Loucy (cell line): ENCODE results near the gene DPM1.

Experiments
- H2AFZ ChIP-seq: fragments of 200-600 bp; sonication (generic); 2 replicates; pipeline ENCODE4 v1.6.0; 2016; ENCODE audit warnings: antibody characterized with exemption, mild to moderate bottlenecking, low read length, moderate library complexity
- H3F3A ChIP-seq: fragments of 200-600 bp; 2 replicates; pipeline ENCODE4 v1.6.0; 2016; ENCODE audit warnings: antibody characterized with exemption, low read depth, mild to moderate bottlenecking
- H3K27me3 ChIP-seq: fragments of 200-600 bp; sonication (generic); 2 replicates; pipeline ENCODE4 v1.6.1; 2014; ENCODE audit warnings: low read length, mild to moderate bottlenecking; ENCODE audit not compliant: insufficient read depth, poor library complexity, severe bottlenecking
- H3K36me3 ChIP-seq: fragments of 200-600 bp; sonication (generic); 2 replicates; pipeline ENCODE4 v1.6.1; 2016; ENCODE audit warnings: low read length; ENCODE audit not compliant: insufficient read depth
- H3K4me1 ChIP-seq: fragments of 200-600 bp; sonication (generic); 2 replicates; pipeline ENCODE4 v1.5.1; 2014; ENCODE audit warnings: low read length, mild to moderate bottlenecking; ENCODE audit not compliant: insufficient read depth, poor library complexity, severe bottlenecking
- H3K4me2 ChIP-seq: fragments of 200-600 bp; sonication (generic); 2 replicates; pipeline ENCODE4 v1.6.0; 2014; ENCODE audit warnings: antibody characterized with exemption, low read length, low read depth, mild to moderate bottlenecking; ENCODE audit not compliant: poor library complexity, severe bottlenecking
- H3K4me3 ChIP-seq: fragments of 200-600 bp; sonication (generic); 2 replicates; pipeline ENCODE4 v1.5.1; 2014; ENCODE audit warnings: low read length, mild to moderate bottlenecking, mixed read lengths; ENCODE audit not compliant: poor library complexity, severe bottlenecking
- H3K79me2 ChIP-seq: fragments of 200-600 bp; sonication (generic); 2 replicates; pipeline ENCODE4 v1.6.1; 2014; ENCODE audit warnings: low read length; ENCODE audit not compliant: insufficient read depth
- H3K9ac ChIP-seq: fragments of 200-600 bp; sonication (generic); 2 replicates; pipeline ENCODE4 v1.6.0; 2014; ENCODE audit warnings: mild to moderate bottlenecking, low read depth, low read length, moderate library complexity; ENCODE audit not compliant: poor library complexity, severe bottlenecking
- H3K9me2 ChIP-seq: fragments of 200-600 bp; sonication (generic); replicated peaks from 2 replicates; pipeline ENCODE4 v1.6.1; 2016; ENCODE audit warnings: low read depth, low read length, mixed read lengths
- H3K9me3 ChIP-seq: fragments of 200-600 bp; sonication (generic); 2 replicates; pipeline ENCODE4 v1.6.1; 2014; ENCODE audit warnings: mild to moderate bottlenecking, antibody characterized with exemption, low read length, low read depth; ENCODE audit not compliant: insufficient read depth
- H4K20me1 ChIP-seq: fragments of 200-600 bp; sonication (generic); 2 replicates; pipeline ENCODE4 v1.6.0; 2014; ENCODE audit warnings: antibody characterized with exemption, low read length, mild to moderate bottlenecking; ENCODE audit not compliant: insufficient read depth, poor library complexity, severe bottlenecking
- EZH2phosphoT487 ChIP-seq: fragments of 200-600 bp; IDR thresholded peaks from 2 replicates; pipeline ENCODE4 v1.6.1; 2018; ENCODE audit warnings: antibody characterized with exemption, mild to moderate bottlenecking, moderate library complexity, borderline replicate concordance
- TF ChIP-seq, protein P1 (sequence below): fragments of 200-600 bp; sonication (generic); conservative IDR thresholded peaks from 2 replicates; pipeline ENCODE4 v1.5.1; 2014; ENCODE audit warnings: mild to moderate bottlenecking, antibody characterized with exemption, low read length

The DPM1 gene

DNA sequence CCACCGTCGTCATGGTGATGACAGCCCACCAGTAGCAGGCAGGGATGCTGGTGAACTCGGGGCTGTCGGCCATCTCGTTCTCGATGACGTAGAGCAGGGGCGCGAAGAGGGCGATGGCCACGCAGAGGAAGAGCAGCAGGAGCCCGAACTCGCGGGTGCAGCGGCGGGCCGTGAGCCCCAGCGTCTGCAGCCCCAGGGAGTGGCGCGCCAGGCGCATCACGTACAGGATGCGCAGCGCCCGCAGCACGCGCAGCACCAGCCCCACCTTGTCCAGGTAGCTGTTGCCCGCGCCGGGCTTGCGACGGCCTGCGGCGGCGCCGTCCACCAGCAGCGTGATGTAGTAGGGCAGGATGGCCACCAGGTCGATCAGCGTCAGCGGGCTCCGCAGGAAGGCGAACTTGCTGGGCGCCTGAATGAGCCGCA is 46.0 kb upstream of the DPM1 start:
- TF ChIP-seq, protein P1, sequence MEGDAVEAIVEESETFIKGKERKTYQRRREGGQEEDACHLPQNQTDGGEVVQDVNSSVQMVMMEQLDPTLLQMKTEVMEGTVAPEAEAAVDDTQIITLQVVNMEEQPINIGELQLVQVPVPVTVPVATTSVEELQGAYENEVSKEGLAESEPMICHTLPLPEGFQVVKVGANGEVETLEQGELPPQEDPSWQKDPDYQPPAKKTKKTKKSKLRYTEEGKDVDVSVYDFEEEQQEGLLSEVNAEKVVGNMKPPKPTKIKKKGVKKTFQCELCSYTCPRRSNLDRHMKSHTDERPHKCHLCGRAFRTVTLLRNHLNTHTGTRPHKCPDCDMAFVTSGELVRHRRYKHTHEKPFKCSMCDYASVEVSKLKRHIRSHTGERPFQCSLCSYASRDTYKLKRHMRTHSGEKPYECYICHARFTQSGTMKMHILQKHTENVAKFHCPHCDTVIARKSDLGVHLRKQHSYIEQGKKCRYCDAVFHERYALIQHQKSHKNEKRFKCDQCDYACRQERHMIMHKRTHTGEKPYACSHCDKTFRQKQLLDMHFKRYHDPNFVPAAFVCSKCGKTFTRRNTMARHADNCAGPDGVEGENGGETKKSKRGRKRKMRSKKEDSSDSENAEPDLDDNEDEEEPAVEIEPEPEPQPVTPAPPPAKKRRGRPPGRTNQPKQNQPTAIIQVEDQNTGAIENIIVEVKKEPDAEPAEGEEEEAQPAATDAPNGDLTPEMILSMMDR: no peak
- TF ChIP-seq EZH2phosphoT487: no peak
- Histone ChIP-seq H4K20me1 (no peaks in the 10 kb centered on the region), H3K4me3 (no peak overlapping the region), H3K4me1 (no peaks in the 10 kb centered on the region), H3K4me2 (no peak overlapping the region), H3K79me2 (no peaks in the 10 kb centered on the region), H2AFZ (no peak overlapping the region), H3K9me2 (no peaks in the 10 kb centered on the region), H3K36me3 (no peaks in the 10 kb centered on the region), H3K9ac (no peak overlapping the region), H3K9me3 (no peaks in the 10 kb centered on the region), H3F3A (no peaks in the 10 kb centered on the region), H3K27me3 (peaks cover 8% of the 10 kb centered on the region)

DNA sequence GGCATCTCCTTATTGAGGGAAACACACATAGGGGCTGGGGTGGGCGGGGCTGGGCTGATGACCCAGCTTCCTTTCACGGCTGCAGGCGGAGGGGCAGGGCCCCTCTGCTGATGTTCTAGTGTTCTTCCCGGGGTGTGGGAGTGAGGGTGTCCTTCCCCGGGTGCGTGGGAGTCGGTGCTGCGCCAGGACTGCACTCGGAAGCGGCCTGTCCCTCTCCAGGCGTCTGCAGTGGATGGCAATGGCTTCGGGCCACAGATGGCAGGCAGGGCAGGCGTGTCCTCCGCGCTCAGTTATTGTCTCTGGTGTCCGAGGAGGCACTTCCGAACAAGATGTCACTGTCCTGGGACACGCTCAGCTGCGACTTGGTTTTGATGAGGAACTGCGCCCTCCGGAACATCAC is 45.4 kb upstream of the DPM1 start:
- H3K4me2 ChIP-seq: no peak overlapping the region
- H4K20me1 ChIP-seq: no peaks in the 10 kb centered on the region
- H3K27me3 ChIP-seq: peaks cover 8% of the 10 kb centered on the region
- no peaks in the 10 kb centered on the region for H3K9me3 ChIP-seq
- no peaks in the 10 kb centered on the region for H3K9me2 ChIP-seq
- H3K4me3 ChIP-seq: no peak overlapping the region
- H3F3A ChIP-seq: no peaks in the 10 kb centered on the region
- no peaks in the 10 kb centered on the region for H3K4me1 ChIP-seq
- no peak overlapping the region for H2AFZ ChIP-seq
- TF ChIP-seq, protein P1: no peak
- TF ChIP-seq EZH2phosphoT487: no peak
- H3K9ac ChIP-seq: no peak overlapping the region
- H3K79me2 ChIP-seq: no peaks in the 10 kb centered on the region
- no peaks in the 10 kb centered on the region for H3K36me3 ChIP-seq

DNA sequence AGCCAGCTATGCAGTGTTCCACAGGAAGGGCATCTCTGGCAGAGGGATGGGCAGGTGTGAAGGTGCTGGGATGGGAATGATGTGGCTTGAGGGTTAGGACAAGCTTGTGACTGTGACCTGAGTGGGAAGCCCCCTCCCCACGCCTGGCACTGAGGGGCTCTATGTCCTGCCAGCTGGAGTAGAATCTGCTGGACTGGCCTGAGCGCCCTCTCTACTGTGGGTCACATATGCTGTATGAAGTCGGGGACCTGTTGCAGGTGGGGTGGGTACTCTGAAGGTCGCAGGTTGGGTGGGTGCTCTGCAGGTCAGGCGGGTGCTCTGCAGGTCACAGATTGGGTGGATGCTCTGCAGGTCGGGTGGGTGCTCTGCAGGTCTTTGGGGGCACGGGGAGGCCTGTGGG is 44.3 kb upstream of the DPM1 start:
- Histone ChIP-seq H3K79me2 (no peaks in the 10 kb centered on the region), H3K9me2 (no peaks in the 10 kb centered on the region), H3K9ac (no peak overlapping the region), H3K4me3 (no peak overlapping the region), H3K9me3 (no peaks in the 10 kb centered on the region), H3K27me3 (peaks cover 9% of the 10 kb centered on the region), H3K36me3 (no peaks in the 10 kb centered on the region), H4K20me1 (no peaks in the 10 kb centered on the region), H2AFZ (no peak overlapping the region), H3K4me2 (no peak overlapping the region), H3K4me1 (no peaks in the 10 kb centered on the region), H3F3A (no peaks in the 10 kb centered on the region)
- TF ChIP-seq, protein P1: no peak
- TF ChIP-seq EZH2phosphoT487: no peak
